ENCODE data around the gene IP6K3.

- no peak for TF ChIP-seq CTCF (IDR thresholded peaks at IDR 0.05)
- TF ChIP-seq POLR2AphosphoS5 (IDR thresholded peaks at IDR 0.05; ENCODE audit: insufficient read depth in 1 of 2, low read depth in 1 of 2), result no peak
Observed at GRCh38 chr6:33723371-33724085, 23.2 kb downstream of the IP6K3 start.

Measured in vagina (tissue), 2 donors.